ENCODE measurements around the gene SCNN1B.
"Not testable (repeated sequence)": the region's sequence is repeated elsewhere in the genome, so short reads cannot be mapped to it uniquely, and the experiment has no call there.

Gene SCNN1B

DNA sequence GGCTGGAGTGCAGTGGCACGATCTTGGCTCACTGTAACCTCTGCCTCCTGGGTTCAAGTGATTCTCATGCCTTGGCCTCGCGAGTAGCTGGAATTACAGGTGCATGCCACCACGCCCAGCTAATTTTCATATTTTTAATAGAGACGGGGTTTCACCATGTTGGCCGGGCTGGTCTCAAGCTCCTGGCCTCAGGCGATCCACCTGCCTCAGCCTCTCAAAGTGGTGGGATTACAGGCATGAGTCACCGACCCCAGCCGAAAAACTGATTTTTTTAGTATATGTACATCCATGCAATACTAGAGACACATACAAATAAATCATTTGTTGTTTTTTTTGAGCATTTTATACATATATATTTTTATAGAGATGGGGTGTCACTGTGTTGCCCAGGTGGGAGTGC is 79.6 kb downstream of the SCNN1B start:
- not testable (repeated sequence) for DNase-seq (ENCODE audit: low read depth)

DNA sequence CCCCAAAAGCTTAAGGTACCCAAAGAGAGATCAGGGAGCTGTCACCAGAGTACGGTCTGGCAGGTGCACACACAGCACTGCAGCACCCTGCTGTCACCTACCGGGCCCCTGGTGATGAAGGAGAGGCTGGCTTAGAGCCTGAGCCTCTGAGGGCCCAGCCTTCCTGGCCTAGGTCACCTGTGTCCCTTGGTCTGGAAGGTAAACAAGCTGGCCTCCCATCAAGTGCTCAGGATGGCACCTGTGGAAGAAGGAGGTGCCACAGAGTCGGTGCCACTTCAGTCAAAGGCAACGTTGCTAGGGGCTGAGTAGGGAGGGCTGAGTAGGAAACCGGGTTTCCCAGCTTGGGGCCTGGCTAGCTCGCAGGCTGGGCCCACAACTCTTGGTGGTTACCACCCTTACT is 80.2 kb downstream of the SCNN1B start:
- no peak for DNase-seq (ENCODE audit: low read depth)

DNA sequence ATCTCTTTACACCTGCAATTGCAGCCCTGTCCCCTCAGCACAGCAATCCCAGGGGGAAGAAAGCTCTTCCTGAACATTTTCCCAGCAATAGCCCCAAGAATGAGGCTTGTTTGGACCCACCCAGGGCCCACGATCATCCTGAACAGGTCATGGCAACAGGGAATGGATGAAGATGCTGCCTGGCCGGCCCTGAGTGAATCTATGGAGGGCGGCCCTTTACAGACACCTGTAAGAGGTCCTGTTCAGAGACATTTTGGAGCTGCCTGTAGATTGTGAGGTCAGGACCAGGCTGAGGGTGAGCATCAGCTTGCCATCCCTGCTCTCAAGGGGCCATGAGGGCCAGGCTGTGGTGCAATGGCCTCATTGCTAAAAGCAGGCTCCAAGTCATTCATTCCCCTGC is 81.8 kb downstream of the SCNN1B start:
- no peak for DNase-seq (ENCODE audit: low read depth)

DNA sequence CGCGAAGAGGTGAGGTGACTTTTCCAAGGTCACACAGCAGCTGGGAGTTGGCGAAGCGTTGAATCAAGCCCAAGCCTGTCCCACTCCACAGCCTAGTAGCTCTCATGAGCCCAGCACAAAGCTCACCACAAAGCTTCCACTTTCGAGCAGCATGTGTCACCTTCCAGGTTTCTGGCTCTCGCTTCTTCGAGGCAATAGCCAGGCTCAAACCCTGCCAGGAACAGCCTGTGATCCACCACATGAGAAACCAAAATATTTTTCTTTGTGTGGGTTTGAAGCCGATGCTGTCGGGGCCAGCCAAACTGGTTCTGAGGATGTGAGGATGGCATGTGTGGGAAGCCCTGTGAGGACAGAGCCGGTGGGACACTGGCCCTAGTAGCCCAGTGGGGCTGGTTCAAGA is 82.8 kb downstream of the SCNN1B start:
- DNase-seq (ENCODE audit: low read depth) = no peak

DNA sequence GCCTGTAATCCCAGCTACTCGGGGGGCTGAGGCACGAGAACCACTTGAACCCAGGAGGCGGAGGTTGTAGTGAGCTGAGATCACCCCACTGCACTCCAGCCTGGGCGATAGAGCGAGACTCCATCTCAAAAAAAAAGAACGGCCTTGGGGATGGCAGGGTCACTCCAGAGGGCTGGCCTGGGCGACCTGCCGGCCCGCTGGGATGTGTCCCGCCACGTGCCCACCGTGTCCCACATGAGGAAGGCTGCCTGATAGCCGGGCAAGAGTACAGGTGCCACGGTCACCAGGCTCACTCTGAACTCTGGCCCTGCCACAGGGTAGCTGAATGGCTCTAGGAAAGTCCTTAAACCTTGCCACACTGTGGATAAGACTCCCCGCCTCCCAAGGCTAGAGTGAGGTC is 83.3 kb downstream of the SCNN1B start:
- no peak for DNase-seq (ENCODE audit: low read depth)

DNA sequence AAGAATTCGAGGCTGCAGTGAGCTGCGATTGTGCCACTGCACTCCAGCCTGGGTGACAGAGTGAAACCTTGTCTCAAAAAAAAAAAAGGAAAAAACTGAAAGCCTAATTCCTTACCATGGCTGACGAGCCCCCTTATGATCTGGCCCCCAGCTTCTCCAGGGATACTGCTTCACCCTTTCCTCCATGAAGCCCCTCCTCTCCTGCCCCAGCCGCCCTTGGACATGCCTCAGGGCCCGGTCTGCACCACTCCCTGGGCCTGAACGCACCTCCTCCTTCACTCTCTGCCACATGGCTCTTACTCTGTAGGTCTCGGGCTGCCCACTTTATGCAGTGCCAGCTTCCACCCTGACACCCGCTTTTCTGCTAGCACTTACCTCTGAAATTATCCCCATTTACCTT is 85.6 kb downstream of the SCNN1B start:
- no peak for DNase-seq (ENCODE audit: low read depth)

DNA sequence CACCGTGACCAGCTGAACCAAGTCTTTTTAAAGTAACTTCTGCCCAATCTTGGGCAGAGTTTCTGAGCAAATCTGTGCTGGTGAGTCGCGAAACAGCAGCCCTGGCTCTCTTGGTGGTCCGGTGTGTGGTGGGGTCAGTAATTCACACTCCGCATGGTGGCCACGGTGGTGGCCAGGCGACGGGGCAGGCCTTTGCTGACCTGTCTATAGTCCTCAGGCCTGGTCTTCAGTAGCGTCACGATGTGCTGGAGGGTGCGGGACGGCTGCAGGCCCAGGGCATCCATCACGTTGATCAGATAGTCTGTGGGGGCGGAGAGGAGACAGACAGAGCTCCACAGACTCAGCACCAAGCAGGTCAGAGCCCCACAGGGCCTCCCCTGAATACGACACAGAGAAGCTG is 86.7 kb downstream of the SCNN1B start:
- no peak for DNase-seq (ENCODE audit: low read depth)

DNA sequence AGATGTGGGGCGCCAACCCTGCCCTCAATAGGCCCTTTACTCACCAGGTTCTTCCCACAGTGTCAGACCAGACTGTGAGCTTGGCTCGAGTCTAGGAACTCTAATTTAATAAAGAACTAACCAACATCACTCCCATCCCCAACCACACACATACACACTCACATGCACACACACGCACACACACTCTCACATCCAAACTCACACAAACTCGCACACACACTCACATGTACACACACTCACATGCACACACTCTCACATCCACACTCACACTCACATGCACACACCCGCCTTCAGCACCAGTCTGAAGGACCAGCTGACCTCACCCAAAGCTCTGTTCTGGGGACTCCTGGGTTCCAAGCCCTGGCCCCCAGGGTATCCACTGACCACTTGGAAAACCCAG is 87.1 kb downstream of the SCNN1B start:
- DNase-seq (ENCODE audit: low read depth) = no peak

DNA sequence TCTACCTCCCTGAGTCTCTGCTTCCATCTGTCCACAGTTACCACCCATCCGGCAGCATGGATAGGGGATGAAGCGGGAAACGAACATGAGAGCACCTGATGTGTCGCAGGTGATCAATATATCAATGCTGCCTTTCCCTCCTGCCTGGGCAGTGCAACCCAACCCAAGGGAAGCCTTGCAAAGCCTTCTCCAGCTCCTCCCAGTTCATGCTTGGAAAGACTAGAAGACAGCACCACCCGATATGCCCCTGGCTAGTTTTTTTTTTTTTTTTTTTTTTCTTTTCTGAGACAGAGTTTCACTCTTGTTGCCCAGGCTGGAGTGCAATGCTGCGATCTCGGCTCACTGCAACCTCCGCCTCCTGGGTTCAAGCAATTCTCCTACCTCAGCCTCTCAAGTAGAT is 87.8 kb downstream of the SCNN1B start:
- not testable (repeated sequence) for DNase-seq (ENCODE audit: low read depth)

DNA sequence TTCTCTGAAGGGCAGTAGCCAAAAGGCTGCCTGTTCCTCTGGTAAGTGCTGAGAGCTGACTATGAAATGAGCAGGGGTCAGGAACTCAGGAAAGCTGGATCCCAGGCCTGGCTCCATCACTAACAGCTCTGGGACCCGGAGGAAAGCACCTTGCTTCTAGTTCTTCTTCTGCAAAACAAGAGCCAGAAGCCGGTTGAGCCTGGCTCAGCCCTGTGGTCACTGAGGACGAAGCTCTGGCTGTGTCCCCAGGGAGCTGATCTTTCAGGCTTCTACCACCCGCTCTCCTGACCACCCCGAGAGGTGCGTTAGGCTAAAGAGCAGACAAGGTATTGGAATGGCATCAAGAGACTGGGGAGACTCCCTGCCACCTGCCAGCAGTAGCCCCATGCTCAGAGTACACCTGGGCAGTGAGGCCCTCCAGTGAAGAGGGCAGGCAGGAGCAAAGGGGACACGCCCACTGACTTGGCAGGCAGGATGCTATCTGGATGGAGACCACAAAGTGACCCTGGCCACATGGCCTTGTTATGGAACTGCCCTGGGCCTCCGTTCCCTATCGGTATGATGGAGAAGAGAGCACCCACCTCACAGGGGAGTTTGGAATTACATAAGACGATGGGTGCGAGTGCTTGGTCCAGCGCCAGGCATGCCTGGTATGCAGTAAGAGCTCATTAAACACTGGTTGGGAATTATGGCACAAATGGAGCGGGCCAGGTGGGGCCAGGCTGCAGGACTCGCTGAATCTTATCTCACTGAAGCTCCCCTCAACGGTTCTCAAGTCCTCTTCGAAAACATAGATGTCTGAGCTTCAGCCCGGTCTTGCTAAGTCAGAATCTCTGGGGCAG is 89.5 kb downstream of the SCNN1B start:
- no peak for DNase-seq (ENCODE audit: low read depth)

DNA sequence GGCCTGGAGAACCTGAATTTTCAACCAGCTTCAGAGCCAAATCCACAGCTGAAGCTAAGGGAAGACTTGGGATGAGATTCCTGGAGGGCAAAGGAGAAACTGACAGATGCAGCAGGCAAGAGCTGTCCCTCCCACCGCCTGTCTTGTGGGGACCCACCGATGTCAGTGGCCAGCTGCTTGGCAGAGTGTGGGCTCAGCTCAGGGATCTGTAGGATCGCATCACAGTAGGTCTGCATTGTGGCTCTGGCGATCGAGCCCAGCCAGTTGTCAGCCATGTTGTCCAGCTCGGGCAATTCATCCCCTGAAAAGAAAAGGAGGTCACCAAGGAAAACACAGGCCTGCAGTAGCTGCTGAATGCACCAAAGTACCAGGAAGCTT is 90.1 kb downstream of the SCNN1B start:
- DNase-seq (ENCODE audit: low read depth) = no peak

DNA sequence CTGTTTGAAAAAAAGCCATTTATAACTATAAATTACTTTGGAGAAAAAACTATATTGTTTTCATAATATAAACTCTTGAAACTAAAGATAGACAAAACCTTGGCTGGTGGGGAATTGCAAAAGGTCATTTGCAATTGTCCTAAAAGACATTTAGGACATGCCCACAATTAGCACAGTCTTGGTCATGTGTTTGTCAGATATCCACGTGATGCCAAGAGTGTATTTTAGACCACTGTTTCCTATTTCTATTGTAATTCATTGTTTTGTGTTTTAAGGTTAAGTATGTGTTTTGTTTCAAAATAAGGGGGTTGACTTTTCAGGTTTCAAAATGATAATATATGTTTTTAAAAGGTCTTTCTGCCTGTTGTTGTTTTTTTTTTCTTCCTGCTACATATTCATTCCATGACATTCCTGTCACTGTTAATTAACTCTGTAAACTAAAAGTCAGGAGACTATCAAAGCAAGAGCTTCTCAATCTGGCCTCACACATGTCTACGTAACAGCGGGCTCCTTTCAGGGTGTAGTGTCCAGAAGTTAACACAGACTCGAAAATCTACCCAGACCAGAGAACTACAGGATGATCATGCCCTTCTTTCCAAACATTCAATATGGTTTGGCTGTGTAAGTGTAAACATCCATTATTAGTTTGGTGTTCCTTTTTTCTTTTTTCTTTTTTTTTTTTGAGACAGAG is 92.2 kb downstream of the SCNN1B start:
- DNase-seq (ENCODE audit: low read depth) = no peak

DNA sequence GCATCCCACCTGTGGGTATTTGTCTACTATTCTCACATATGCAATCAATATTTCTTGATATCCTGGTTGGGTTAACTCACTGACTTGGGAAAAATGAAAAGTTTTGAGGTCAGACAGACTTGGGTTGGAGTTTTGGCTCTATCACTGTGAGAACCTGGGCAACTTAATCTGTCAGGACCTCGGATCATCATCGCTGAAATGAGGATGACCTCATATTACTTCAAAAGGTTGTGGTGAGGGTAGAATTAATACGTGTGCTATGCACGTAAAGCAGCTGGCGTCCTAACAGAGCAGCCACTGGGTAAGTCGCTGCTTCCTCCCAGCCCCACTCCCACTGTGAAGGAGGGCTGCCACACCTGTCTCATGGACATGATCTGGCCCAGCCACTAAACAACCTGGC is 93.6 kb downstream of the SCNN1B start:
- DNase-seq (ENCODE audit: low read depth) = no peak

DNA sequence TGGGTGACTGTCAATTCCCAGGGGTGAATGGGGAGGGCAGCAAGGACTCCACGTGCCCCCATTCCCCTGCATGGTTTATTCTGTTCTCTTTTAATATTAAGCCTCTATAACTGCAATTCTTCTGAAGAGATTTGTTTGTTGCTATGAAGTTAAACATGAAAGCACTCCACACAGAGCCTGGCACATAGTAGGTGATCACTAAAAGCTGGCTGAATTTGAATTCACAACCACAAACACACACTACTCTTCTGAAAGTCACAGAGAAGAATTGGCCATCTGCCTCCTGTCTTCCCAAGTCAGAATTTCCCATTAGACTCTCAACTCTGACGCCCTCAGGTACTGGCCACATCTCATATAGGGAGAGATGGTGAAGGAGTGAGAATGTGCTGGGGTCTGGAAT is 95.4 kb downstream of the SCNN1B start:
- DNase-seq (ENCODE audit: low read depth) = no peak

DNA sequence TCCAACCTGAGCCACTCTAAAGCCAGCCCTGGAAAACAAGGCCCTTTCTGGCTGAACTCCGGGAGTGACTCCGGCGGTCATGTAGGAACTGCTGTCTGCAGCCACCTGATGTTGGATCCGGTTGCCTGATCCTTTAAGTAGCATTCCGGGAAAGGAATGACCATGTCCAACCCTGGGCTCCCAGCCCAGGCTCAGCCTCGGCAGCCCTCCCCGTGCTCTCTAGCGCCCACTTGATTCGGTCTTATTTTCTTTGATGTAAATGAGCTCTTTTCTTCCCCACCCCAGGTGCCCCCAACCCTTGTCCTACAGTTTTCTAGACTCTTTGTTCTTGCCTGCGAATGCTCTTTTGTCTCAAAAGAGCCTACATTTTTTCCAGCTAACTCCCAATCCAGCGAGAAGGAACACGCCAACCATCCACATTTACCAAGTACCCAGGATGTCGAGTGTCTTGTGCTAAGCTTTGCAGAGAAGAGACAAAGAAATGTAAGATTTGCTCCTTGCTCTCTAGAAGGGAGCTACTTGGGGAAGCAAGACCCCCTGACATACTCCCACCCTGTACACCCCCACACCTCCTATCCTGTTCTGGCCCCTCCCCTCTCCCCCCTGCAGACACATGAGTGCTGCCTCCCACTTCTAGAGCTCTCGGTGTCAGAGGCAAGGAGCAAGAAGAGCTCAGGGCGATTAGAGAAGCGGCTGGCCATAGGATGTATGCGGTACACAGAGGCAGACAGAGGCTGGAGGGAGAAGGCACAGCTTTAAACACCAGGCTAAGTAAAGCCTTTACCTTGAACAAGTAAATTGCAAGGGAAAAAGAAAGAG is 97.1 kb downstream of the SCNN1B start:
- no peak for DNase-seq (ENCODE audit: low read depth)

DNA sequence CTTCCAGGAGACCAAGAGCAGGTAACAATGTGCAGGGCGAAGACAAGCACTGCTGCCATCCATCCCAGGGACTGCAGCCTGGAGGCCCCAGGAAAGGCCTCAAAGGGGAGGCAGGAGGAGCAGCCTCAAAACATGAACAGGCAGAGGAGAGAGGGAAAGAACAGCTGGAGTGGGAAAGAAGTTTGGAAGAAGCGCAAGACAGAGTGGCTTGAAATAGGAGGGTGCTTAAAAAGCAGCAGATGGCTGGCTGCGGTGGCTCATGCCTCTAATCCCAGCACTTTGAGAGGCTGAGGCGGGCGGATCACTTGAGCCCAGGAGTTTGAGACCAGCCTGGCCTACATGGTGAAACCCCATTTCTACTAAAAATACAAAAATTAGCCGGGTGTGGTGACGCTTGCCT is 98.3 kb downstream of the SCNN1B start:
- DNase-seq (ENCODE audit: low read depth) = not testable (repeated sequence)

DNA sequence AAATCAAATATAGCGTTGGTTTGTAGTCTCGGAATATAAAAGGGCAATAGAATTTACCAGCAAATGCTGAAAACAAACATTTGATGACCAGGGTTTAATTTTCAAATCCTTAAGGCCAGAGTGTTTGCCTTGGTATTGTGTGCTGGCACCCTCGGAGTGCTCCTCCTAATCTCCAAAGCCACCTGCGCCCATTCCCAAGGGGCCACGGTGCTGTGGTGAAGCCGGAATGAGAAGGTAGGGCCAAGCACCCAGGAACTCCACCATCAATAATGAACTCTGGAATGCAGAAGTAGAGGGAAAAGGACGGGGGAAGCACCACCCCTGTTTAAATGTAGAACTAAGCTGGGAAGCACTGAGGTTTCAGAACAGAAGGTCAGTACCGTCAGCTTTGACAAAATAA is 99.0 kb downstream of the SCNN1B start:
- no peak for DNase-seq (ENCODE audit: low read depth)

DNA sequence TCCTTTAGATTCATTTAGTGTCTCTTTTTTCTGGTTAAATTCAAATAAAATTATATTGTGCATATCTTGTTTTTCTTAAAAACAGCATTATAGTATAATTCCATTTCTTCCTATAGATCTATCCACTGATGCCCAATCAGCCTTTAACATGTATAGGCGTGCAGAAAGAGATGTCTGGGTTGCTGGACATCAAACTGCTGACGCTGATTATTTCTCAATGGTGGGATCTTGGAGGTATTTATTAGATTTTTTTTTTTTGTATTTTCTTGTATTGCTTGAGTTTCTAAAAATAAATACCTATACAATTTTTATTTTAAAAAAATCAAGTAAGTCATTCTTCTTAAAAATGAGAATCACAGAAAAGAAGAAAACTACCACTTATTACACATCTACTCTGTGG is 100.0 kb downstream of the SCNN1B start:
- no peak for DNase-seq (ENCODE audit: low read depth)

DNA sequence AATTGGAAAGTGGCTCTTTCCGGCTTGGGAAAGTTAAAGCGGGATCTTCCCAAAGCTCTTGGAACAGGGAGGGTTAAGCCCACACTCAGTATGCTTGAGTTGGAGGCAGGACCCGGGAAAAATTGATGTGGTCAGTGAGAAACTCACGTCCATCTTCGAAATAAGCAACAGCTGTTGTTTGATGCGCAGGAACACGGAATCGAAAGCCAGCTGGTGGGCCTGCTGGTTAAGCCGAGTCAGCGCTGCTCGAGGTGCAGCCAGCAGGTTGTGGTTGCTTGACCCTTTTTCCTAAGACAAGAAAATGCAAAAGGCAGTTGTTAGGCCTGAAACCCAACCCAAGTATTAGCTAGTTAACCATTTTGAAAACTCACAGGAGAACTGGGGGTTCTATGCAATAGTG is 101.4 kb downstream of the SCNN1B start:
- DNase-seq (ENCODE audit: low read depth) = no peak

DNA sequence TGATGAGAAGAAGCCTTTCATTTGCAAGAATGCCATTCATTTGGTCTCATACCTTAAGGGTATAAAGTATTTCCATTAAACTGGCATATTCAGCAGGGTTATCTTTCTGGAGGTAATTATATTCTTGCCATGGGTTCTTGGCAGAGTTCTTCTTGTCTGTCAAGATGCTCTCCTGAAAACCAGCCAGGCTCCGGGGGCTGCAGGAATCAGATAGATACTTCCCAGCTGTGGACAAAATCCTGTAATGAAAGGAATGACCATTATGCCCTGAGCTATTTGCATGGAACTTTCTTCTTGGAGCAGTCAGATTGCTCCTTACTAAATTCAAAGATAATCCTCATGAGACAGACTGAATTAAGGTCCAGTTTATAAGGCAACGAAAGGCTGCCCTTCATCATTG is 103.9 kb downstream of the SCNN1B start:
- no peak for DNase-seq (ENCODE audit: low read depth)

DNA sequence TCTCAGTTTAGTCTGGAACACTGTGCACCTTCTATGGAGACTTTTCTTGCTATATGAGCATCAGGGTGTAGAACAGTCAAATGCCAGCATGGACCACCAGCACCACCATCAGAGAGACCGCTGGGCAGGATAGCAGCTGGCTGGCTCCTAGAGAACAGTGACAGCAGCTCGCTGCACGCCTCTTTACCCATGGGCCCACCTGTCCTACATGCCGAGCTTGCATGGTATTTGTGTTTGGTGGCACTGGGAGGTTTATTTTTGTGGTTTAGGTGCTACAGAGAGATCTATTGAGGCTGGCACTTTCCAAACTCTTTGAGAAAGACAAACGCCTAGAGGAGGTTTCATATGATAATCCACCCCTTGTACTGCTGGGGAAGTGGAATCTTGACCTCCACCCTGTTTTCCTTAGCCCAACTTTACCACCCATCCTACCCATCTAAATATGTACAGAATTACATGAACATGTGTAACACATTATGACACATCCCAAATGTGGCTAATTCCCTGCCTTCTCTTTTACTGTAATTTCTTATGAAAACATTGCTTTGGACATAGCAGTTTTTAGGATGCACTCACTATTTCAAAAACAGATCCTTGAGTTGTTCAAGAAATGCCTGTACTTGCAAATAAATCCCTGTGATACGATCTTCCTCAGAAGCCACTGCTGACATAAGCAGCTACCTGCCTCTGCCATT is 104.6 kb downstream of the SCNN1B start:
- DNase-seq (ENCODE audit: low read depth) = no peak

DNA sequence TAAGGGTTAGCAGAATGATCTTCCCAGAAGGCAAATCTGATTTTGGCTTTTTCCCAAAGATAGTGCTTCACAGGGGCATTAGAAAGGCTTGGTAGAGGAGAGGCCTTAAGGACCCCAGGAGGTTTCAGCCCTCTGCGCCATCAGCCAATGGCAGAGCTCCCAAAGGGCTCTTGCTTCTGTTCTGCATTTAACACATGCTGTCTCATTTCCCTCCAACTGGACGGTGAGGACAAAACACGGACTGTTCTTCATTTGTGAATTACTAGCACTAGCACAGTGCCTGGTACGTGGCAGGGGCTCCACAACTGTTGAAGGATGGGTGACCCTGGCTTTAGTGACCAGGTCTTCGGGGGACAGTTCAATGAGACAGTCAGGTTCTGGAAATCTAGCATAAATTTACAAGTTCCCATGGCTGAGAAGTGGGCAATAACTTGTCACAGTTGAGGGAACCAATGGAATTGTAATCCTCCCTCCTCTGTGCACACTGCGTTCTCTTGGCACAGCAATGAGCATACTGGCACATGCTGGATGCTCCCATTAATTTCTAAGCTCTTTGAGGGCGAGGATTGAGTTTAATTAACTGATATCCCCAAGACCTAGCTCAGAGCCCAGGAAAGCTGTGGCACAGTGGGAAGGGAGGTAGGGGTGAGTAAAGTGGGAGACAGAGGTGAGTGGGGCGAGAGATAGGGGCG is 105.5 kb downstream of the SCNN1B start:
- DNase-seq (ENCODE audit: low read depth) = no peak
